Stimulated activated CD4-positive, alpha-beta T cell treated with anti-CD3 and anti-CD28 coated beads, Interleukin-15, amount 100 ng/mL, for 1 hour (primary cell): ENCODE measurements around the gene LRRIQ3.
"Not testable (repeated sequence)": the region's sequence is repeated elsewhere in the genome, so short reads cannot be mapped to it uniquely, and the experiment has no call there.

Experiments used
- DNase-seq, 2 donors: peaks; one replicate each; pipeline ENCODE4 v3.0.0-alpha.2; 2020; ENCODE audit warnings: low read depth in 1 of 2, low spot score in 1 of 2

The LRRIQ3 gene, protein sequence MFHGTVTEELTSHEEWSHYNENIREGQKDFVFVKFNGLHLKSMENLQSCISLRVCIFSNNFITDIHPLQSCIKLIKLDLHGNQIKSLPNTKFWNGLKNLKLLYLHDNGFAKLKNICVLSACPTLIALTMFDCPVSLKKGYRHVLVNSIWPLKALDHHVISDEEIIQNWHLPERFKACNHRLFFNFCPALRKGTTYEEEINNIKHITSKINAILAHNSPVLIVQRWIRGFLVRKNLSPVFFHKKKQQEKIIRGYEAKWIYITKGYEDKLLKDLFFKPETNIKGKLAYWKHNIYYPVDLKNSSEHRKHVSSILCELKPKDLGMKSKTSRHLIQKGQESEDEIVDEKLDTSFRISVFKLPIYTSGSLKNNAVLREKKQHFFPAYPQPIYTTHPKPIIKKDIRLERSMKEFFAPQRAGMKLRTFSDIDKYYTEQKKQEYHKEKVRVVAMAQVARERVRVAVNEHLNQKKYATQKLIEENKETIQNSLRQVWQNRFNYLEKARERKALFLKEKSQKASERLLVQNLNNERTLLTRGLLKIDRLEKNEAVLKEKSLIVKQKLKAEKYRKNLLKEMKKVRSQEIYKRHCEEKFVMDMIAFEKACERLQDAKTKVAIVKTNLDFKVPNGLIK

GRCh38 chr1:74197657-74198552 is at the start of gene LRRIQ3, which contains the start of gene FPGT:
TSS of gene LRRIQ3 (minus strand) at chr1:74198176. CDS start at chr1:74183684, 14,492 bp downstream.
TSS of gene FPGT (plus strand) at chr1:74198242. CDS start at chr1:74198279, 37 bp downstream.
- peak; percentile 92 to 95 for DNase-seq

DNA sequence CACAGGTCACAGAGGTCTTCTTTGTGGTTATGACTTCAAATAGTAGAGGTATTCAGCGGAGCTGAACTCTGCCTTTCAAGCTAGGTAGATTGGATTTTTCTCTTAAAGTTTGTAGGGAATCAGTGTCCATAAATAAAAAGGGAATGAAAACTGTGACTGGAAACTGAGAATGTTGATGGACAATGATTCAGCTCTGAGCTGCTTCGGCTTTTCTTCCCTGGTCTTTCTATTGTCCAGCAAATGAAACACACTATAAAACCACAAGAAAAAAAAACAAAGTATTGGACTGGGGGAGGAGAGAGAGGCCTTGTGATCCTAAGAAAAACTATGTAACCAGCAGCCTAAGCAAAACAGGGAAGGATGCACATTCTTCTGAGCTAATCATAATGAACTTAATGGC is 48.3 kb upstream of the LRRIQ3 start:
- no peak for DNase-seq

- DNase-seq = no peak
Measured at GRCh38 chr1:74245168-74245772, 47.3 kb upstream of the LRRIQ3 start.

- no peak for DNase-seq
Measured at GRCh38 chr1:74237787-74238186, 39.8 kb upstream of the LRRIQ3 start.

DNA sequence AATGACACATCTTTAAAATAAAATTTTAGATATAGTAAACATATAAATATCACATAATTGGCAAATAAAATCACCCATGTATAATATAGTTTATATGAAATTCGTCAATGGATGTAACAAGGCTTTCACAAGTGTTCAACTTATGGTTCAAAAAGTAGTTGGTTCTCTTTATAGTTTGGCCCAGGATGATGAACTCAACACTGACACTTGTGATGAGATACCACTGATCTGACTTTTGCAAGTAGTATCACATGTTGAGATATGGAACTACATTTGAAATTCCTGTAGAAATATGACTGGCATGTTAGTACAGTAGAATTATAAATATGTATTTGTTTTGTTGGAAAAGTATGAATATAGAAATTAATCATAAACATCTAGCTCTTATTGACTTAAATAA is 39.1 kb upstream of the LRRIQ3 start:
- no peak for DNase-seq

- DNase-seq = no peak
Measured at GRCh38 chr1:74236440-74236839, 38.5 kb upstream of the LRRIQ3 start.

DNA sequence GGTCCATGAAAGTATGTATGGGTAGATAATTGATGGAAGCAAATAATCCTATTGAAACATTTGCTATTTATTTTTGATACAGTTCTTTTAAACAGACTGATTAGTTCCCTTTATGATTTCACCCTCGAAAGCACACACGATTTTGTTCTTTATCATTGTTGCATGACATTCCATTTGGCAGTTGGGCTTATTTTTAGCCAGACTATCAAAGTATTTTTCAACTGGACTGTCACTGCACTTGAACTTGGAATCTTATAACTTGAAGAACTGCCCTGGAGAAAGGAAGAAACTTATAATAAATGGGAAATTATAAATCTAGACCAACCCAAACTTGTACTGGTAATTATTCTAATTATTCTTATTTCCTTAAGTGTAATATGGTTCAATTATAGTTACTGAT is 37.2 kb upstream of the LRRIQ3 start, which contains the start of gene TNNI3K:
TNNI3K (plus strand) TSS at position 235 of the 400 bp plus-strand sequence; CDS start at position 300, 65 bp downstream.
- DNase-seq = no peak

- DNase-seq = no peak
Measured at GRCh38 chr1:74223453-74223852, 25.5 kb upstream of the LRRIQ3 start.

GRCh38 chr1:74222701-74223100 is 24.7 kb upstream of the LRRIQ3 start:
- DNase-seq = no peak

DNA sequence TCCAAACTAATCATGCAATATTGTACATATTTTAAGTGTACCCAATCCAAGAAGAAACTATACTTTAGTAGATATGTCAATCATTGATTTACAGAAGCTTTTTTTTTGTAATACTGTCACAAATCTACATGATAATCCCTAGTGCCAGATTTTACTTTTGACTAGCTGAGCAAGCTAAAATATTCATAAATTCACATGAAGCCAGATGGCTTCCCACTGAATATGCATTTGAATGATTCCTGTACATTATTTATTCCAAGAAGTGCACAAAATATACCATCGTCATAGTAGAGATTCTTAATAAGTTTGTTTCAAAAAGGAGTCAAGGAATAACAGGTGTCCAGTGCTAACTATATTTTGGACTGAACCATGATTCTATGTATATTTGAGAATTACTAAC is 17.3 kb upstream of the LRRIQ3 start:
- DNase-seq = no peak

DNA sequence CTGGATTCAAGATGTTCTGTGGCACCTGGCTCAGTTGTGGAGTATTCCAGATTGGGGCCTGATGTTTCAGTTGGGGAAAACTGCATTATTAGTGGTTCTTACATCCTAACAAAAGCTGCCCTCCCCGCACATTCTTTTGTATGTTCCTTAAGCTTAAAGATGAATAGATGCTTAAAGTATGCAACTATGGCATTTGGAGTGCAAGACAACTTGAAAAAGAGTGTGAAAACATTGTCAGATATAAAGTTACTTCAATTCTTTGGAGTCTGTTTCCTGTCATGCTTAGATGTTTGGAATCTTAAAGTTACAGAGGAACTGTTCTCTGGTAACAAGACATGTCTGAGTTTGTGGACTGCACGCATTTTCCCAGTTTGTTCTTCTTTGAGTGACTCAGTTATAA is 7.3 kb upstream of the LRRIQ3 start:
- DNase-seq = no peak

- no peak for DNase-seq
Measured at GRCh38 chr1:74199504-74199903, 1.5 kb upstream of the LRRIQ3 start.

- DNase-seq = no peak
Measured at GRCh38 chr1:74197255-74197654, 721 bp downstream of the LRRIQ3 start.

GRCh38 chr1:74195339-74195738 is 2.6 kb downstream of the LRRIQ3 start:
- no peak for DNase-seq

DNA sequence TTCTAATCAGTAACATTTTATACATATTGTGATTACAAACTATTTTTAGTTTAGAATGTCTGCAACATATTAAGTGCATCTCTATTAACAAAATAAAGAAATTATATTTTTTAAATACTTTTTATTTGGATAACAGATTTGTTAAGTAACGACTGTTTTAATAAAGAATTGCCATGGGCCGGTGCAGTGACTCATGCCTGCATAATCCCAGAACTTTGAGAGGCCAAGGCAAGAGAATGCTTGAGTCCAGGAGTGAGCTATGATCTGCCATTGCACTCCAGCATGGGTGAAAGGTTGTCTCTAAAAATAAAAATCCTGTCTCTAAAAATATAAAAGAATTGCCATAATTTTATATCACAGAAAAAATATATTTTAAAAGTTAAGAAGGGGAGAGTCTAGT is 4.1 kb downstream of the LRRIQ3 start:
- DNase-seq = no peak

DNA sequence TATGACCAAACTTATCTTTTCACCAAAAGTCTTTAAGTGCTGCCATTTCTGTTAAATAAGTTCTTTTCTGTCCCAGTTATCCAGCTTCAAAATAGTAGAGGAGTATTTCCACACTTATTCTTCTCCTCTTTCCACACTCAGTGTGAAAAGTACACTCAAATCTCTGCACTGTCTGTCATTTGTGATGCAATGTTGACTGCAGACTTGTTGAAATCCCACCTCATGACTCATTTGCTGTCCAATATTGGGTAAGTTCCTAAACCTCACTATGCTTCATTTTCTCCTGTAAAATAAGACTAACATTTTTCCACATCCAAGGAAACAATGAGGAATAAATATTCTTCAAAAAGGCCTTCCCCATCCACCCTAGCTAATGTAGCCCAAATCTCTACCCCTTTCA is 17.5 kb downstream of the LRRIQ3 start:
- no peak for DNase-seq

GRCh38 chr1:74174423-74174822 is 23.6 kb downstream of the LRRIQ3 start:
- DNase-seq = not testable (repeated sequence)

DNA sequence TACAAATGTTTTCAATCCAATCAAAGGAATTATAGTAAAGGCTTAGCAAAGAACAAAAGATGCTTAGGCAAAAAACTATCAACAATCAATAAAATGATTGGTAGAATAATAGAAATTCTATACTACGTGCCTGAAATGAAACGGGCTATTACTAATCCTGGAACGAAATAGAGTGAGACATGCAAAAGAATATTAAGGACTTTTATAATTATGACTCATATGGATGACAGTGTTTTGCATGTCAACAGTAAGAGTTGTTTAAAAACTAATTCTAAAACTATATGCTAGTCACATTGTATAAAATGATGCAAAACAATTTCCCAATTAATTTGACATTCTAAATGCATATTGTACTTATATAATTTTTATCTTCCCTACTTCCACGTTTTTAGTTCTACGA is 35.6 kb downstream of the LRRIQ3 start:
- DNase-seq = no peak

GRCh38 chr1:74161497-74161896 is 36.5 kb downstream of the LRRIQ3 start:
- no peak for DNase-seq

- no peak for DNase-seq
Measured at GRCh38 chr1:74160046-74160445, 37.9 kb downstream of the LRRIQ3 start.

GRCh38 chr1:74145086-74145485 is 52.9 kb downstream of the LRRIQ3 start:
- DNase-seq = no peak
